Naive B cell (primary cell): ENCODE results near the gene SOX4. TPM values are rescaled to one million over a fixed set of nuclear protein-coding genes. Genes with fewer than 3 reads are reported as not detected.
"Not testable (repeated sequence)": the region's sequence is repeated elsewhere in the genome, so short reads cannot be mapped to it uniquely, and the experiment has no call there.

Source experiments
- ATAC-seq, 2 donors: fragments of 150-1000 bp; cut with Tn5 transposase; 2 replicates each; pipeline ENCODE4 v1.10.0; 2021; ENCODE audit warnings: low read depth in 2 of 2, mild to moderate bottlenecking in 2 of 2, moderate library complexity in 2 of 2
- DNase-seq: peaks from one replicate; pipeline ENCODE4 v3.0.0; 2022
- H3K27ac Mint-ChIP-seq, 6 donors: one replicate each; pipeline ENCODE4 v1.8.0; 2020 to 2022; ENCODE audit warnings: mild to moderate bottlenecking in 6 of 6, mixed read lengths in 6 of 6, moderate library complexity in 5 of 6, inconsistent platforms in 2 of 6
- H3K27me3 Mint-ChIP-seq, 3 donors: one replicate each; pipeline ENCODE4 v1.8.0; 2021 to 2022; ENCODE audit warnings: mixed read lengths in 3 of 3, mild to moderate bottlenecking in 1 of 3
- H3K36me3 Mint-ChIP-seq, 2 donors: one replicate each; pipeline ENCODE4 v1.8.0; 2020 to 2022; ENCODE audit warnings: mixed read lengths in 2 of 2, inconsistent platforms in 1 of 2, mild to moderate bottlenecking in 1 of 2
- H3K4me1 Mint-ChIP-seq, 3 donors: one replicate each; pipeline ENCODE4 v1.8.0; 2020 to 2022; ENCODE audit warnings: mixed read lengths in 3 of 3, inconsistent platforms in 1 of 3, mild to moderate bottlenecking in 1 of 3, moderate library complexity in 1 of 3
- H3K4me3 Mint-ChIP-seq, 8 donors: one replicate each; pipeline ENCODE4 v1.8.0; 2020 to 2022; ENCODE audit warnings: mild to moderate bottlenecking in 8 of 8, mixed read lengths in 8 of 8, moderate library complexity in 8 of 8, inconsistent platforms in 2 of 8
- H3K9me3 Mint-ChIP-seq, 7 donors: one replicate each; pipeline ENCODE4 v1.8.0; 2020 to 2022; ENCODE audit warnings: mixed read lengths in 7 of 7, mild to moderate bottlenecking in 5 of 7, inconsistent platforms in 2 of 7, moderate library complexity in 1 of 7
- polyA plus RNA-seq, 6 donors: library from polyadenylated mRNA; unstranded; fragments of 300-500 nt; fragmentation: Illumina TruSeq; gene quantifications; one replicate each; pipeline ENCODE4 v1.2.3, GENCODE V29; 2021; ENCODE audit warnings: low read depth in 6 of 6

SOX4 gene
- 1 to 10 TPM; 1.8 to 4.6 (median 3.1) TPM for polyA plus RNA-seq

DNA sequence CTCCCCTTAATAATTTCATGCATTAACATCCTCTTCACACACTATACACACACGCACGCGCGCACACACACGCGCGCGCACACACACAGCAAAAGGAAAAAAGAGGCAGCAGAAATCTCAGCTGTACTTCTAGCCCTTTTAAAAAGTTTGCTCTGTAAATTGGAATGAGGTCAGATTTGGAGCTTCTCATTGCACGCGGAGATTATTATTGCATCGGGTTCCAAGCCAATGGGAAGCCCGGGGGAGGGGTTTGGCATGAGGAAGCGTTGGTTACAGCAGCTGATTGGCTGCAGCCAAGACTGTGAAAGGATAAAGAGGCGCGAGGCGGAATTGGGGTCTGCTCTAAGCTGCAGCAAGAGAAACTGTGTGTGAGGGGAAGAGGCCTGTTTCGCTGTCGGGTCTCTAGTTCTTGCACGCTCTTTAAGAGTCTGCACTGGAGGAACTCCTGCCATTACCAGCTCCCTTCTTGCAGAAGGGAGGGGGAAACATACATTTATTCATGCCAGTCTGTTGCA is at the start of gene SOX4:
Gene SOX4 (plus strand): TSS at position 340 of the 515 bp plus-strand sequence. CDS start 784 bp downstream, outside the sequence.
- peak; percentile 90 for DNase-seq
- Mint-ChIP-seq H3K27ac (peak within 1 kb of the TSS in 3 of 6 donors; percentile 49 to 91 (median 50)), H3K4me3 (peak within 1 kb of the TSS in 3 of 8 donors; percentile 4 to 97 (median 12)), H3K4me1 (peaks cover 22 to 25% (median 23%) of the 10 kb centered on the region in 3 donors), H3K27me3 (peaks cover 0 to 10% (median 7%) of the 10 kb centered on the region in 3 donors), H3K9me3 (no peaks in the 10 kb centered on the region), H3K36me3 (no peaks in the 10 kb centered on the region)
- ATAC-seq = peak; percentile 73 to 74

DNA sequence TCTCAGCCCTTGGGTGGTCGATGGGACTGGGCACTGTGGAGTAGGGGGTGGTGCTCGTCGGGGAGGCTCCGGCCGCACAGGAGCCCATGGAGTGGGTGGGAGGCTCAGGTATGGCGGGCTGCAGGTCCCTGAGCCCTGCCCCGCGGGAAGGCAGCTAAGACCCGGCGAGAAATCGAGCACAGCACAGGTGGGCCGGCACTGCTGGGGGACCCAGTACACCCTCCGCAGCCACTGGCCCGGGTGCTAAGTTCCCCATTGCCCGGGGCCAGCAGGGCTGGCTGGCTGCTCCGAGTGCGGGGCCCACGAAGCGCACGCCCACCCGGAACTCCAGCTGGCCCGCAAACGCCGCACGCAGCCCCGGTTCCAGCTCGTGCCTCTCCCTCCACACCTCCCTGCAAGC is 41.3 kb upstream of the SOX4 start:
- not testable (repeated sequence) for ATAC-seq, H3K4me1 Mint-ChIP-seq, DNase-seq, H3K4me3 Mint-ChIP-seq, H3K27ac Mint-ChIP-seq, H3K27me3 Mint-ChIP-seq, H3K36me3 Mint-ChIP-seq
- peaks cover 7 to 37% (median 19%) of the 10 kb centered on the region in 7 donors for H3K9me3 Mint-ChIP-seq

DNA sequence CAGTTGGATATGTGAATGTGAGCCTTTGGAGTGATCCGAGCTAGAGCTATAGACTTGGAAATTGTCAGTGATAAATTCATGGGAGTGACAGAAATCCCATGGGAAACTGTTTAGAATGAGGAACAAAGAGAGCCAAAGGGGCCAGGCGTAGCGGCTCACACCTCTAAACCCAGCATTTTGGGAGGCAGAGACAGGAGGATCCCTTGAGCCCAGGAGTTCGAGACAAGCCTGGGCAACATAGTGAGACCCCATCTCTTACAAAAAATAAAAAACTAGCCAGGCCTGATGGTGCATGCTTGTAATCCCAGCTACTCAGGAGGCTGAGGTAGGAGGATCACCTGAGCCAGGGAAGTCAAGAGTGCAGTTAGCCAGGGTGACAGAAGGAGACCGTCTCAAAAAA is 39.3 kb upstream of the SOX4 start:
- H3K9me3 Mint-ChIP-seq = peaks cover 2 to 17% (median 9%) of the 10 kb centered on the region in 7 donors
- H3K27ac Mint-ChIP-seq = no peak overlapping the region
- no peak for ATAC-seq
- no peaks in the 10 kb centered on the region for H3K4me1 Mint-ChIP-seq
- no peak overlapping the region for H3K4me3 Mint-ChIP-seq
- peaks cover 0 to 9% (median 3%) of the 10 kb centered on the region in 3 donors for H3K27me3 Mint-ChIP-seq
- peaks cover 0 to 2% of the 10 kb centered on the region in 2 donors for H3K36me3 Mint-ChIP-seq
- no peak for DNase-seq

DNA sequence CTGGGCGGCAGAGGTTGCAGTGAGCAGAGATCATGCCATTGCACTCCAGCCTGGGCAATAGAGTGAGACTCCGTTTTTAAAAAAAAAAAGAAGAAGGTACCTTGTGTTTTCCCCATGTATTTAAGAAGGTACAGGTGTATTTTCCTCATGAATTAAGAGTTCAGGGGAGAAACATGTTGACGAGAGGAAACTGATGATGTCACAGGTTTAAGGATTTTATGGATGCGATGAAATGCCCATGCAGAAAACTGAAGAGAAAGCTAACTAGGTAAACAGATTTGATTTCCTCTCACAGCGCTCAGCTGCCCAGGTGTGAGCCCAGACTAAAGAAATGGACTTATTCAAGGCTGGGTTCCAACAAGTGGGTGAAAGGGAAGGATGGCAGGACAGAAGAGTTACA is 38.4 kb upstream of the SOX4 start:
- H3K36me3 Mint-ChIP-seq = no peaks in the 10 kb centered on the region
- no peaks in the 10 kb centered on the region for H3K4me1 Mint-ChIP-seq
- H3K27me3 Mint-ChIP-seq = peaks cover 0 to 9% (median 3%) of the 10 kb centered on the region in 3 donors
- no peak overlapping the region for H3K27ac Mint-ChIP-seq
- peaks cover 0 to 8% (median 4%) of the 10 kb centered on the region in 7 donors for H3K9me3 Mint-ChIP-seq
- ATAC-seq (no peak), DNase-seq (no peak)
- H3K4me3 Mint-ChIP-seq = no peak overlapping the region

DNA sequence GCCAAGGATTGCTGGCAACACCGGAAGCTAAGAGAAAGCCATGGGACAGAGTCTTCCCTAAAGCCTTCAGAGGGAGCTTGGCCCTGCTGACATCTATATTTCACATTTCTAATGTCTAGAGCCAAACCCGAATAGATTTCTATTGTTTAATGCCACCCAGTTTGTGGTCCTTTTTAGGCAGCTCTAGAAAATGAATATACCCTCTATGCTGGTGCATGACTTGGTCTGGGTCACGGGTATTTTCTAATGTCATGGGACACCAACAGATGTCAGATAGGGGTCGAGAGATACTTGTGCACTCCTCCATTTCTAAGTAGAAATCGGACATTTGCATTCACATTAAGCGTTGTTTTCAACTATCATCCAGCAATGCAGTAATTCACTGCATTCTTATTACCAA is 37.0 kb upstream of the SOX4 start:
- H3K4me1 Mint-ChIP-seq = no peaks in the 10 kb centered on the region
- no peak for DNase-seq
- H3K27ac Mint-ChIP-seq = no peak overlapping the region
- H3K4me3 Mint-ChIP-seq = no peak overlapping the region
- peaks cover 0 to 2% (median 0%) of the 10 kb centered on the region in 7 donors for H3K9me3 Mint-ChIP-seq
- H3K36me3 Mint-ChIP-seq = no peaks in the 10 kb centered on the region
- peaks cover 0 to 9% (median 3%) of the 10 kb centered on the region in 3 donors for H3K27me3 Mint-ChIP-seq
- no peak for ATAC-seq

DNA sequence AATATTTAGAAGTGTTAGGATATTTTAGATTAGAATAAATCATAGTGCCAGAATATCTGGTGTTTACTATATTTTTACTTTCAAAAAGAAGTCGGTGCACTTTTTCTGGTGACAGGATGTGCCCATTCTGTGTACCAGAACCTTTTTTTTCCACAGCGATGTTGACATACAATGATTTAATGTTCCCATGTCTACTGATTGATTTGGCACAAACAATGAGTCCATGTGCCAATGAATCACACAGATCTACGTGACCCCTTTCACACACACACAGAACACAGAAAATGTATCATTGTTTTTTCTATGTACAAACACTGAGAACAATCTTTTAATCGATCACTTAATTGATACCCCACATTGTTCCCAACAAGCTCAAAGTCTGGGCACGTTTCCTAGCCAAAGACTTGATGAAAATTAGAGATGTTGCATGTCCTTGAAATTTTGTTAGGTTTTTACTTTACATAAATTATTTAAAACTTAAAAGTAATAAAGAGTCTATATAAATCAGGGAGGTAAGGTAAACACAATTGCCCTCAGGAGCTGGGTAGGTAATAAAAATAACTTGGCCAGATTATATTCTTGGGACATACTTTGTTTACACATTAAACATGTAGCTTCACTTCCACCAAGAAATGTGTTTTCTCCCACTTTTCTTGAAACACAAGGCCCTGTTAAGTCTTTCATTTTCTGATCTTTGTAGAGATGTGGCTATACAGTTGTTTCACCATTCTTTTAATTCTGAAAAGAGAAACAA is 36.4 kb upstream of the SOX4 start:
- no peaks in the 10 kb centered on the region for H3K9me3 Mint-ChIP-seq
- H3K4me1 Mint-ChIP-seq = no peaks in the 10 kb centered on the region
- H3K36me3 Mint-ChIP-seq = no peaks in the 10 kb centered on the region
- peaks cover 0 to 9% (median 3%) of the 10 kb centered on the region in 3 donors for H3K27me3 Mint-ChIP-seq
- H3K4me3 Mint-ChIP-seq = no peak overlapping the region
- ATAC-seq (no peak), DNase-seq (no peak)
- no peak overlapping the region for H3K27ac Mint-ChIP-seq

DNA sequence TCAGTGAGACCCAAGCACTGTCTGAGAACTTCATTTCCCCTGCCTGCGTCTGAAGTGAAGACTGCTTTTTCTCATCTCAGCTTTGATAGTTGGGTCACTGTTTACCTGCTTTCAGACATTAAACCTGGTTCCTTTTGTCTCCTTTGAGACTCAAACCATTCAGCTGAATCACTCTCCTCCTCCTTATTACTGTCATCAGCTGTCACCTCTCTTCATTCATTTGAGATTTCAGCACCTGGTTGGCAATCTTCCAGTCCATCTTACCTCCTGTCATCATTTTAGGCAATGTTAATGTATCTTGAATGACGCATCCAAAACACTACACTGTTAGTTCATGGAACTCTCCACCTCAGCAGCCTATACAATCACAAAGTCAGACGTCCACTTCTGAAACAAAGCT is 34.3 kb upstream of the SOX4 start:
- ATAC-seq = no peak
- Mint-ChIP-seq H3K27ac (no peak overlapping the region), H3K27me3 (peaks cover 0 to 9% (median under 1%) of the 10 kb centered on the region in 3 donors)

DNA sequence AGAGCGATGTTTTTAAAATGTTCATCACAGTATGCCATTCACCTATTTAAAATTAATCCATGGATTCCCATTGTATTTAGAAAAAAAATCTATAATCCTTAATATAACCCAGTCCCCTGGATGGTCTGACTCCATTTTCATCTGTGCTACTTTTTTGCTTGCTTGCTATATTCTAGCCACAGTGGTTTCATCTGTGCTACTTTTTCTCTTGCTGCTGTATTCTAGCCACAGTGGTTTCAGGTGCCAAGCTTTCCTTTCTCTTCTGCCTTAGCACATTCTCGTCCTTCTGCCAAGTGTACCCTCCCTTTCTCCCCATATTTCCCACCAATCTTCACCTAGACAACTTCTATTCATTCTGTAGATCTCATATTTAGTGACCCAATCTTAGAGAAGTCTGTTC is 33.3 kb upstream of the SOX4 start:
- DNase-seq = no peak
- no peaks in the 10 kb centered on the region for H3K36me3 Mint-ChIP-seq
- H3K27ac Mint-ChIP-seq = no peak overlapping the region
- peaks cover 0 to 4% (median 0%) of the 10 kb centered on the region in 7 donors for H3K9me3 Mint-ChIP-seq
- ATAC-seq = no peak
- peaks cover 0 to 7% (median 0%) of the 10 kb centered on the region in 3 donors for H3K27me3 Mint-ChIP-seq
- H3K4me1 Mint-ChIP-seq = no peaks in the 10 kb centered on the region
- H3K4me3 Mint-ChIP-seq = no peak overlapping the region

More for the DNA sequence above, 34.3 kb upstream of the SOX4 start:
- no peak for DNase-seq
- Mint-ChIP-seq H3K4me3 (no peak overlapping the region), H3K36me3 (no peaks in the 10 kb centered on the region), H3K9me3 (peaks cover 0 to 4% (median 0%) of the 10 kb centered on the region in 7 donors), H3K4me1 (no peaks in the 10 kb centered on the region)

DNA sequence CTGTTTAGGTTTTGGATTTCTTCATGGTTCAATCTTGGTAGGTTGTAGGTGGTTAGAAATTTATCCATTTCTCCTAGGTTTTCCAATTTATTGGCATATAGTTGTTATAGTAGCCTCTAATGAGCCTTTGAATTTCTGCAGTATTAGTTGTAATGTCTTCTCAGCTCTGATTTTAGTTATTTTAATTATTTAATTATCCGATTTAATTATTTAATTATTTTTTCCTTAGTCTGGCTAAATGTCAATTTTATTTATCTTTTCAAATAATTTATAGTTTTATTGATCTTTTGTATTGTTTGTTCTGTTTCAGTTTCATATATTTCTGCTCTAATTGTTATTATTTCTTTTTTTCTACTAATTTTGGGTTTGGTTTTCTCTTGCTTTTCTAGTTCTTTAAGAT is 28.1 kb upstream of the SOX4 start:
- Mint-ChIP-seq H3K27me3 (peaks cover 0 to 13% (median 6%) of the 10 kb centered on the region in 3 donors), H3K4me3 (no peak overlapping the region), H3K9me3 (peaks cover 0 to 6% (median 0%) of the 10 kb centered on the region in 7 donors), H3K4me1 (no peaks in the 10 kb centered on the region), H3K27ac (no peak overlapping the region), H3K36me3 (no peaks in the 10 kb centered on the region)
- ATAC-seq (no peak), DNase-seq (no peak)

DNA sequence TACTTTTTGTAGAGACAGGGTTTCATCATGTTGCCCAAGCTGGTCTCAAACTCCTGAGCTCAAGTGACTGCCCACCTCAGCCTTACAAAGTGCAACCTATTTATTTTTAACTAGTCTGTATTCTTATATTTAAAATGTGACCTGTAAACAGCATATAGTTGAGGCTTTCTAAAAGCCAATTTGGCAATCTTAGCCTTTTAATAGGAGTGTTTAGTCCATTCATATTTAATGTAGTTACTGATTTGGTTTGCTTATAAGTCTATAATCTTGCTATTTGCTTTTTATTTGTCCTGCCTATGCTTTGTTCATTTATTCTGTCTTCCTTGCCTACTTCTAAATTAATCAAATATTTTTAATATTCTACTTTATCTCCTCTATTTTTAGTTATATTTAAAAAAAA is 15.0 kb upstream of the SOX4 start:
- Mint-ChIP-seq H3K27ac (no peak overlapping the region), H3K36me3 (peaks cover 6 to 9% of the 10 kb centered on the region in 2 donors), H3K27me3 (no peaks in the 10 kb centered on the region), H3K4me3 (no peak overlapping the region), H3K4me1 (no peaks in the 10 kb centered on the region), H3K9me3 (peaks cover 8 to 34% (median 23%) of the 10 kb centered on the region in 7 donors)
- ATAC-seq (no peak), DNase-seq (no peak)

DNA sequence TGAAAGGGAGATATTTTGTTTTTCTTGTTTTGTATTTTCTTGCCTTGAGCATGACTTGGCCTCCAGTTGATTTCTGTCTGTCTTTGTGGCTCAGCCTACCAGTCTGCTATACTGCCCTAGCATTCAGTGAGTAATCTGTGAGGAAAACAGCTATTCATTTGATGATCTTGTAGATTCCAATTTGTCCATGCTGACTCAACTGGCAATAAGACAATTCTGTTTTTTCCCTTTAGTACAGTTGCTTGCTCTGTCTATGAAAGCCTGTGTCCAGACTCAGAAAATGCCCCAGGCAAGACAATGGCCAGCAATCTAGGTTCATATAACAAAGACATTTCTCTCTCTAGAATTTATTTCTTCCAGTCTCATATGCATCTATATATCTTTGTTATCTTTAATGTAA is 10.9 kb upstream of the SOX4 start:
- Mint-ChIP-seq H3K4me3 (no peak overlapping the region), H3K9me3 (peaks cover 8 to 31% (median 21%) of the 10 kb centered on the region in 7 donors), H3K36me3 (peaks cover 6 to 9% of the 10 kb centered on the region in 2 donors), H3K27me3 (peaks cover 0 to 6% (median 4%) of the 10 kb centered on the region in 3 donors), H3K27ac (no peak overlapping the region), H3K4me1 (peaks cover 4 to 11% (median 8%) of the 10 kb centered on the region in 3 donors)
- no peak for DNase-seq
- no peak for ATAC-seq

DNA sequence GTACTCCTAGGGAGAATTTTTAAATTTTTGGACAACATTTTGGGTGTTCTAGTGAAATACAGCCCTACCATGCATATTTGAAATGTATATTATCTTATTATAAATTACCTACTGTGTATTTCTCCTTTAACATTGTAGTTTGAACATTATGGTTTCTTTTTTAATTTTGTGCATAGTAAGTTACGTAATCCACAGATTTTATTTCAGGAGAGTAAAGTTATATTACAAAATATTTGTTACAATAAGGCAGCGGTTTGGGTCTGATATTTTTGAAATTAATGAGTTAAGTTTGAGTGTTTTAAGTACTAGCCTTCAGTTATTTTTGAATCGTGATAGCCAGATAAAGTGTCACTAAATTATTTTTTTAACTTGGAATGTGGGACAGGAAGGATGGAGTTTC is 7.3 kb upstream of the SOX4 start:
- peaks cover 6 to 19% (median 8%) of the 10 kb centered on the region in 7 donors for H3K9me3 Mint-ChIP-seq
- H3K4me1 Mint-ChIP-seq = peaks cover 15 to 23% (median 20%) of the 10 kb centered on the region in 3 donors
- H3K4me3 Mint-ChIP-seq = peak overlapping the region in 6 of 8 donors; percentile 26 to 99 (median 98)
- peaks cover 6 to 9% of the 10 kb centered on the region in 2 donors for H3K36me3 Mint-ChIP-seq
- H3K27me3 Mint-ChIP-seq = peaks cover 0 to 10% (median 6%) of the 10 kb centered on the region in 3 donors
- no peak overlapping the region for H3K27ac Mint-ChIP-seq
- no peak for ATAC-seq
- no peak for DNase-seq

DNA sequence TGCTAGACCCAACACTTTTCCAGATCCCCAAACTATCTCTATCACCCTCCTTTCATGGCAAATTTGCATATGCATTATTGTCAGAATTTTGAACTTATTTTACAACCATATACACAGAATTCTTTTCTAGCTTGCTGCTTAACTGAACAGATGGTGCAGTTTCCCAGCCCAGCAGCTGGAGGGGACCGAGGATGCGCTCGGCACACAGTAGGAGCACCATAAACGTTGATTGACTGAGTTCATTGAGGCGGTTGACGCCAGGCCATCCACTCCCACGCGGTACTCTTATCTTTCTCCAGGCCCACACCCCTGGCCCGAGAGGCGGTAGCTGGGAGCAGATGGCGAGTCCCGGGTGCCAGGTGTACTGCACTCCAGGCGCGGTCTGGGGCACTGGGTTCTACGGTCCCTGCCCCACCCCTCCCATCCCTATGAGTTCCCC is 6.8 kb upstream of the SOX4 start:
- Mint-ChIP-seq H3K4me1 (peaks cover 15 to 23% (median 20%) of the 10 kb centered on the region in 3 donors), H3K9me3 (peaks cover 6 to 16% (median 8%) of the 10 kb centered on the region in 7 donors), H3K4me3 (peak overlapping the region; percentile 90 to 99 (median 98)), H3K27ac (peak overlapping the region in 1 of 6 donors; percentile 66), H3K27me3 (peaks cover 0 to 10% (median 6%) of the 10 kb centered on the region in 3 donors), H3K36me3 (peaks cover 6 to 9% of the 10 kb centered on the region in 2 donors)
- DNase-seq (no peak), ATAC-seq (no peak)
